Measurements from ENCODE around the gene DIDO1. TPM values are rescaled to one million over a fixed set of nuclear protein-coding genes. Genes with fewer than 3 reads are reported as not detected.

Gene DIDO1
- total and polyA plus RNA-seq, 2 donors (not counting 1 experiment from before 2014, with no cell fraction given) = 57.6 to 124 TPM

Small RNA genes lying within 50 kb of the gene (small RNA-seq; reads per million reads assigned to genes)
- gene DPH3P1 (ENCODE audit: insufficient read length, low read depth, low replicate concordance) = not detected

Other genes with a start within 250 kb of the DIDO1 start
- gene NTSR1, start 217.7 kb downstream of the DIDO1 start, total RNA-seq = not detected in 2 replicates
- gene NTSR1, start 217.7 kb downstream of the DIDO1 start, polyA plus RNA-seq = not detected in 2 replicates
- gene MRGBP, start 130.0 kb downstream of the DIDO1 start, total RNA-seq = 17.5 and 18.2 TPM in 2 replicates
- gene MRGBP, start 130.0 kb downstream of the DIDO1 start, polyA plus RNA-seq = 8.1 and 10.6 TPM in 2 replicates
- 99.3 and 102 TPM in 2 replicates for gene OGFR, start 121.7 kb downstream of the DIDO1 start, total RNA-seq
- gene OGFR, start 121.7 kb downstream of the DIDO1 start, polyA plus RNA-seq = 71.7 and 73.3 TPM in 2 replicates
- gene COL9A3, start 109.5 kb downstream of the DIDO1 start, total RNA-seq = 96.3 and 98.6 TPM in 2 replicates
- 10.7 and 30.8 TPM in 2 replicates for gene COL9A3, start 109.5 kb downstream of the DIDO1 start, polyA plus RNA-seq
- gene TCFL5, start 64.7 kb downstream of the DIDO1 start, total RNA-seq = 15.7 and 16.2 TPM in 2 replicates
- 2.0 and 2.6 TPM in 2 replicates for gene TCFL5, start 64.7 kb downstream of the DIDO1 start, polyA plus RNA-seq
- gene GID8, start 11.6 kb upstream of the DIDO1 start, total RNA-seq = 44.1 and 47.4 TPM in 2 replicates
- gene GID8, start 11.6 kb upstream of the DIDO1 start, polyA plus RNA-seq = 12.4 and 18.4 TPM in 2 replicates
- 33.0 and 44.6 TPM in 2 replicates for gene SLC17A9, start 26.2 kb upstream of the DIDO1 start, total RNA-seq
- gene SLC17A9, start 26.2 kb upstream of the DIDO1 start, polyA plus RNA-seq = 141 and 195 TPM in 2 replicates
- not detected in 2 replicates for gene BHLHE23, start 80.5 kb upstream of the DIDO1 start, total RNA-seq
- gene BHLHE23, start 80.5 kb upstream of the DIDO1 start, polyA plus RNA-seq = not detected in 2 replicates

Data from B cell (primary cell).